ENCODE measurements around the gene CYP2W1.

The CYP2W1 gene

DNA sequence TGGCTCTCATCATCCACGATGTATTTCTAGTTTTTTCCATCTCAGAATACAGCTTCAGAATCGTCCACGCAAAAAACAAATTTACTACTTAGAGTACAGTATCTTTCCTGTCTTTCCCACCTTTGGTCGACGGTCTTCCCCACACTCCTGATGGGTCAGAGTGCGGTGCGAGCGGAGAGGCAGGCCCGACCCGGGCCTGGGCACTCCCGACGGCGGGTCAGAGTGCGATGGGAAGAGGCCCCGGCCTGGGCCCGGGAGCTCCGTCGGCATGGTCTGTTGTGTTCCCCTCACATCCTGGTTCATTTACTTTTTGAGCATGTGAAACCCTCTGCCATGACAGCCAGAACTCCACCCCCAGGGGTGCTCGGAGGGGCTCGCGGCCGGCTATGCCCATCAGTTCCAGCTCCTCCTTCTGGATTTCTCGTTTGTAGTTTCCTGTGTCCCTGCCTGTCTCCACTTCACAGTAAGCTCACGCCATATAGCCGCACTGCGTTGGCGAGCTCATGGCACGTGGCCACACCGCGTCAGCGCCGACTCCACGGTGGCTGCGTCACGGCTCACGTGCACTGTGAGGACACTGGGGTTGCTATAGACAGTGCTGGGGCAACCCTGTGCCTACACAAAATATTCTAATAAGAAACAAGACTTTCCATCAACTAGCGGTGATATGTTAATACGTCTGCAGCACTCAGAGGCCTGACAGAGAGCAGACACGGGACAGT, 15.5 kb upstream of the CYP2W1 start:
- no peak for DNase-seq

DNA sequence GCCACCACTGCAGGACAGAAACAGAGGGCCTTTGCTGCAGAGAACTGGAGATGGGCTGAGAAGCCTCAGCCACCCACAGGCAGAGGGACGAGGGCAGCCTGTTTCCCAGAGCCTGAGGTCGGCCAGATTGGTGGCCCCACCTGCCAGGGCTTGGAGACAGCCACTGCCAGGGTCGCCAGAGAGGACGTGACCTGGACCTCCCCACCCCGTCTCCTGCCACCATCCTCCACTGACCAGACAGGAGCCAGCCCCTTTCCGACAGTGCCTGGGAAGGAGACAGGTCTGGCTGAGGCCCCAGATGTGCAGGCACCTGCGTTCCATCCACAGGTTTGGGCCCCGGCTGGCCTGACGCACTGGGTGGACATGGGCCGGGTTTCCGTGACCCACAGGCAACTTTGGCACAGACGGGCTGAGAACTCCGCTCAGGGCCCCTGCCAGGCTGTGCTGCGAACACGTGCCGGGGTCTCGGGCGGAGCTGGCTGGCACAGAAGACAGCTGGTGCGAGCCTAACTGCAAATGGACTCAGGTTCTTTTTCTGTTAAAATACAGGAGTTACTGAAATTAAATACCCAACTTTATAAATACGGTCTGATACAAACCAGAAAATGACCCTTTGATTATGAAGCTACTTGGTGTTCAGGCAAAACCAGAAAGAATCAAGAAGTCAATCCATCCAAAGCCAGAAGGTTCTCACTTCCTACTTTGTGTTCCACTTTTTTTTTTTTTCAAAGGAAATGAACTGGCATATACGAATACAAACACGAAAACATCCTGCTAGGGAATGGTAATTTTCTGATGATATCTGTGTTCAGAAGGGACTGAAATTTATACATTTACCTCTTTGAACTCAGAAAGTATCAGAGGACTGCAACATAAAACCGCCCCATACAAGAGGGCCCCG, 14.5 kb upstream of the CYP2W1 start:
- no peak for DNase-seq

GRCh38 chr7:969403-969802, 13.6 kb upstream of the CYP2W1 start:
- no peak for DNase-seq

DNA sequence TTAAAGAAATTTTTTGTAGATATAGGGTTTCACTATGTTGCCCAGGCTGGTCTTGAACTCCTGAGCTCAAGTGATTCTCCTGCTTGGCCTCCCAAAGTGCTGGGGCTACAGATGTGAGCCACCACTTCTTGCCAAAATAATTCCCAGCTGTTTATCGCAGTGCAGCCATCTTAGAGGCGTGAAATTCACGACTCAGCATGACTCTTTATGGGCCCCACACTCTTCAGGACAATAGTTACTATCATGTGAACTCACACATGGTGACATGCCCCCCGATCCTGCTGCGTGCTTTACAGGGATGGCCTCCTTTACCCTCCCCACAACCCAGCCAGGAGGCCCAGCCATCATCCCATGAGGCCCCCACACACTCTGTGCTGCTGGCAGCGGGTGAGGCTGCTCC, 12.2 kb upstream of the CYP2W1 start:
- DNase-seq, result no peak

DNA sequence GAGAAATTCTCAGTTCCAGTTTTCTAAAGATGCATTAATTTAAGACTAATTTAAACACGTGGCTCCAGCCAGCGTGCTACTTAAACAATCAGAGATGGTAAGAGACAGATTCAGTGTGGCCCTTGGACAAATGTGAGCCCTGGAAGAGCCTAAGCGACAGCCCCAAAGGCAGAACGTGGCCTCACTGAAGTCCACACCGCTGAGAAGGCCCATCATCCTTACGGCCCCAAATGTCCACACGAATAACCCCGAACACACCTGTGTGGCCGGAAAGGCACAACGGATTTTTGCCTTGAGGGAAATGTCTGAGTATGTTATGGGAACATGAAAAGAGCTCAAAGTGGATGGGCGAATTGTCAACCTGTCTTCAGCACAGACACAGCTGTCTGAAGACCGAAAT, 10.9 kb upstream of the CYP2W1 start:
- no peak for DNase-seq

DNA sequence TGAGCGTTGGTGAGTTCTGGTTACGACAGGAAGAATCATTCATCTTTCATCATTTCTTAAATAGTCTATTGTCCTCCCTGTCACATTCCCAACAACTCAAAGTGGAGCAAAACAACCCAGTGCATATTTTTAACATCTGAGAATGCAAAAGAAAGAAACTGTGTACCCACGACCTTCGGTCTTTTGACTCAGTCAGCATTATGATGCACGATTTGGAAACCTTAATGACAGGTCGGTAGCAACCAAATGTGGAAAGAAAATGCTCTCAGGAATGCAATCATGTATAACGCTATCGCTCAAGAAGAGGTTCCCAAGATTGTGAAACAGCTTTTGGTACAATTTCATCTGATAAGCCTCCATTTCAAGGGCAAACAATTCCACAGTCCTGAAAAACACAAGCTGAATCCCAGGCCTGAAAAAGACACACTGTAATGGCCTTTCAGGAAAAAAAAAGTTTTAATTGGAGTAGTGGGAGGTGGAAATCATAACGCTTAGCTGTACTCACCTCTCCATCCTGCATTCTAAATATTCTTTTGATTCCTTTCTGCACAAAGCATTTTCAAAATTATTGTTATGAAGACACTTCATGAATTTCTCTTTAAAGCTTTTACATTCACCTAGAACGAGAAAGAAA, 10.2 kb upstream of the CYP2W1 start:
- DNase-seq, result no peak

GRCh38 chr7:973312-973711, 9.7 kb upstream of the CYP2W1 start:
- no peak for DNase-seq

DNA sequence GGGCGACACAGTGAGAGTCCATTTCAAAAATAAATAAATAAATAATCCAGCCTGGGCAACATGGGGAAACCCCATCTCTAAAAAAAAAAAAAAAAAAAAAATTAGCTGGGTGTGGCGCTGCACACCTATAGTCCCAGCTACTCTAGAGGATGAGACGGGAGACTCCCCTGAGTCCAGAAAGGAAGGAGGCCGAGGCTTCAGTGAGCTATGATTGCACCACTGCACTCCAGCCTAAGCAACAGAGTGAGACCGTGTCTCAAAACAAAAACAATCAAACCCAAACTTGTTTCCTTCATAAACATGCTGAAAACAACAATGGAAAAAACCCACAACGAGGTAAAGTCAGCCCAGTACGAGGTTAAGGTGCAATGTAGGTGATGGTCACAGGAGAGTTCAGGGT, 8.8 kb upstream of the CYP2W1 start:
- DNase-seq, result no peak

DNA sequence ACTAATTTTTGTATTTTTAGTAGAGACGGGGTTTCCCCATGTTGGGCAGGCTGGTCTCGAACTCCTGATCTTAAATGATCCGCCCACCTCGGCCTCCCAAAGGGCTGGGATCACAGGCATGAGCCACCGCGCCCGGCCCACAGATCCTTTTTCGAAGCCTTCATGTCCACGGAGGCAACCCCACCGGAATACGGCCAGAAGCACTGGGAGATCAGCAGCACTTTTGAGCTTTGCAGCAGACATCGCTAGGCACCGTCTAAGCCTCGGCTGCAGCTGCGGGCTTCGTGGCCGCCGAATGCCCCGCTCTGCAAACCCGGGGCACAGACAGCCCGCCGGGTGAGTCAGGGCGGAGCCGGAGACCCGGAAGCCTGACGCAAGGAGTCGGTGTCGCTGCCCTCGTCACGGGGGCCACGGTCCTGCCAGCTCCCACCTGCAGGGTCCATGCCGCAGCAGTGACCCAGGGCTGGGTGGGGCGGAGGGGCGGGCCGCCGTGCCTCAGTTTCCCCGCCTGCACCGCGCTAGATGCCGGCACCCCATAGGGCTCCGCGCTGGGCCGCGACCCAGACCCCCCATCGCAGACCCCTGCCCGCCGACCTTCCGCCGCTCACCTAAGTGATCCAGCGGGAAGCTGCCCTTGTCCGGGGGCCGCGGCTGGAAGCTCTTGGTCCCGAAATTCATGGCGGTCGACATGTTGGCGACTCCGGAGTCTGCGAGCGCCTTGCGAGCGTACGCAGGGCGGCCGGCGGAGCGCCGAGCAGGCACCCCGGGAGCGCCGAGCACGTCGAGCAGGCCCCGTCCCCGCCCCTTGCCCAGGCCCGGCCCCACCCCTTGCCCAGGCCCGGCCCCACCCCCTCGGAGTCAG, 7.9 kb upstream of the CYP2W1 start, which contains the start of gene COX19:
TSS of gene COX19 (minus strand) at position 730 of the 862 bp plus-strand sequence. CDS start at position 690, 40 bp downstream.
- peak; percentile 21 to 59 for DNase-seq

DNA sequence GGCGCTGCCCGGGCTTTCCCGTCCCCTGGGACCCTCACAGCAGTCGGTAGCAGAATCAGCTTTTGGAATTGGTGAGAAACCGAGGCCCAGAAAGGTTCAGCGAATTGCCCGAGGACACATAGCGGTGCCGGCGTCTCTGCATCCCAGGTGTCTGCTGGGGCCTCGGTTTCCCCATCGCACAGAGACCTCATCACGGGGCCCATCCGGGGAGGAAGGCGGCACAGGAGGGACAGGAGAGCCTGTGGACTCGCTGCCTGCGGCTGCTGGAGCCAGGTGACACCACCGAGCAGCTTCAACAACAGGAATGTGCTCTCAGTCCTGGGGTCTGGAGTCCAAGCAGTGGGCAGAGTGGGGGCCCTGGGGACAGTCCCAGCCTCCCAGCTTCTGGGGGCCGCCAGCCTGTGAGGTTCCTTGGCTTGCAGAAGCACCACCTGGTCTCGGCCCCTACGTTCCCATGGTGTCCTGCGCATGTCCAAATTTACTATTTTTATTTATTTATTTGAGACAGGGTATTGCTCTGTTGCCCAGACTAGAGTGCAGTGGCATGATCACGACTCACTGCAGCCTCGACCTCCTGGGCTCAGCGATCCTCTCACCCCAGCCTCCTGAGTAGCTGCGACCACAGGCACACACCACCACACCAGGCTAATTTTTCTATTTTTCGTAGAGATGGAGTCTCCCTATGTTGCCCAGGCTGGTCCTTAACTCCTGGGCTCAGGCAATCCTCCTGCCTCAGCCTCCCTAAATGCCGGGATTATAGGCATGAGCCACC, 7.1 kb upstream of the CYP2W1 start:
- DNase-seq, result no peak

GRCh38 chr7:976901-977325, 6.1 kb upstream of the CYP2W1 start:
- no peak for DNase-seq

DNA sequence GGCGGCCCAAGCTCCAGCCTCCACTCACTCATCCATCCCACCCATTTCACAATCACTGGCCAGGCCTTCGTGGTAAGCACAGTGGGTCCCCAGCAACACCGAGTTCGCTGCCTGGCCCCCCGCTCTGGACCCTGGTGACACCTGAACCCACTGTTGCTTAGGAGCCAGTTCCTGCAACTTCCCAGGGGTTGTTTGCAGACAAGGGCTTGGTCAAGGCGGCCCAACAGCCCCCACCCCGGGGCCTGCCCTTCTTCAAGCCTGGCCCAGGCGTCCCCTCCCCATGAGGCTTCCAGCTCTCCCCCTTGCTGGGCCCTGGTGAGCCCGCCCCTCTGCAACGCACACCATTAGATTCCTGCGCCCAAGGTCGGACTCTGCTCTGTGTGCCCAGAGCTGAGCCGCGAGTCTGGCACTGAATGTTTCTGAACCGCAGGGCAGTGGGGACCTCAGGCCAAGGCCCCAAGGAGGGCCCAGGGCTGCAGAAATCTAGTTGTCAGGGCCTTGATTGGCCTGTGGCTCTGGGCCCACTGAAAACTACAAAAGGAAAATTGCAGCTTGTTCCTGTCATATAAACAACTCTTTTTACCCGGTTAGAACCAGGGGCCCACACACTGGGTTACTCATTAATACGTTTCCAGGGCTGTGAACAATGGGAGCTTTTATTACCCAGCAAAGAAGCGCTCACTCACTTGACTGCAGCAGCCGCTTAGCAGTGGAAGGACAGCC, 5.5 kb upstream of the CYP2W1 start:
- no peak for DNase-seq

DNA sequence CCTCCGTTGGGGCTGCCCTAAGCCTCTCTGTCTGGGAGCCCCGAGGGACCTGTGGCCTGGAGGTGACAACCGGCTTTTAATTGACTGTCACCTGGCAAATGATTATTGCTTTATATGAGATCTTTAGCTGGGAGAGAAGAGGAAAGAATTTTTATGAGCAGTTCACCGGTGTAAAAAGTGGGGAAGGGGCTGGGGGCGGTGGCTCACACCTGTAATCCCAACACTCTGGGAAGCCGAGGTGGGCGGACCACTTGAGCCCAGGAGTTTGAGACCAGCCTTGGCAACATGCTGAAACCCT, 5.0 kb upstream of the CYP2W1 start:
- no peak for DNase-seq

- no peak for DNase-seq
These were observed 4.4 kb upstream of the CYP2W1 start for GRCh38 chr7:978416-979091.

DNA sequence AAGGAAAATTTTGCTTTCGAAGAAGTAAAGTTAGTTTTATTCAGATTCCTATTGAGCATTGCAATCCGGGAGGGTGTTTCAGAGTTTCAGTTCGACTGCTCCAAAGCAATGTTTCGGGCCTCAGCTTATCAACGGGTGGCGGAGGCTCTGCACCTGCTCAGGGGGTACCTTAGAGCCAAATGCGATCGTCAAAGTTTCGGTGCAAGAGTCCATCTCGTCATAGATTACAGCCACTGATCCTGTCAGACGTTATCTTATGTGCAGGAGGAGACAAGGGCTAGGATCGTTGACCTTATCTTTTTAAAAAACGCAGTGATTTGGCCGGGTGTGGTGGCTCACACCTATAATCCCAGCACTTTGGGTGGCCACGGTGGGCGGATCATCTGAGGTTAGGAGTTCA, 3.8 kb upstream of the CYP2W1 start:
- DNase-seq, result no peak

DNA sequence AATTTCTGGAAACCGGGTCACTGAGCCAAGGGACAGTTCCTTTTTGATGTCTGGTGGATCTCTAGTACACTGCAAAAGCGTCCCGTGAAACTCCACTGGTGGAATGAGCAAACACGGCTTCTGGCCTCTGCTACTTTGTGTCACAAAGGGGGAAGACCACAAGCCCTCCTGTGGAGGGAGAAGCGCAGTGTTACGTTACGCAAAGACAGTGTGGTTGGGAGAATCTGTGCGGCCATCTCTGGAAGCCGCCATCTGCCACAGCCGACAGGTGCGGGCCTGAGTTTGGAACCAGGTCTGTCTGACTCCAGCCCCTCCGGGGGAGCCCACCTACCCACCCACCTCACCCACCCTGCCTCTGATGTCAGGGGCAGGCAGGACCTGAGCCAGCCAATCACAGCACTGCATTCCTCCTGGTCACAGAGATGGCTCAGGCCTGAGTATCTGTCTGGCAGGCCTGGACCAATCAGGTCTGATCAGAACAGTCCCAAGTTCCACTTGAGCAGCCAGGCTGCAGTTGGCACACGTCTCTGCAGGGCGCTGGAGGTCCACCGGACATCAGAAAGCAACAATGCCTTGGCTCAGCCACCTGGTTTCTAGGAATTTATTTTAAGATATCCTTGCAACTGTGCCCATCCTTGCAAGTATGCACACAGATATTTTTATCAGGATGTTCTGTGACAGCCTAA, 3.0 kb upstream of the CYP2W1 start:
- DNase-seq, result no peak

- DNase-seq, result no peak
These were observed 1.0 kb upstream of the CYP2W1 start for GRCh38 chr7:981793-982510.

DNA sequence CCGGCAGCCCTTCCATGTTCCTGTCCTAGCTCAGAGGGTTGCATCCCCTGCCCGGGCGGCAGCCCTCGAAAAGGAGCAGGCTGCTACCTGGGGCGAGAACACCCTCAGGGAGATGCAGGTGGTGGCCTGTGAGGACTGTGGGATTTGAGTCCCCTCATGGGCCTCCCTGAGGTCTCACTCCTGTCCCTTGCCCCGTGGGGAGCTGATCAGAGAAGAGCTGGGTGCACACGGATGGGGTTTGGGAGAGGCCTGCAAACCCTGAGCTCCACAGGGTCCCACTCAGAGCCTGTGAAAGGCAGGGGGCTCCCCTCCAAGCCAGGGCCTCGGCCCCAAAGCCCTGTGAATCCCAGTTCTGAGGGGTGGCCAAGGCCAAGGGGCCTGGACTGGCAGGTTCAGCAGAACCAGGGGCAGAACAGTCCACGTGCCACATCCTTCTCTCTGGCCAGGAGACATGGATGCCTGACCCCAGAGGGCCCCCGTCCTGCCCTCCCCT, 424 bp upstream of the CYP2W1 start:
- DNase-seq, result no peak

- DNase-seq, result no peak
These were observed 663 bp downstream of the CYP2W1 start for GRCh38 chr7:983616-984071.

All from NCI-H187 (cell line).